HG02588 (cell line): Measurements from ENCODE around the gene PDXP.
"Not testable (repeated sequence)": the region's sequence is repeated elsewhere in the genome, so short reads cannot be mapped to it uniquely, and the experiment has no call there.

ENCODE experiments used
- ATAC-seq: cut with Tn5 transposase; IDR thresholded peaks from one replicate; pipeline ENCODE4 v1.9.1; 2021; ENCODE audit warnings: mild to moderate bottlenecking, moderate library complexity; ENCODE audit not compliant: unreplicated experiment

Gene PDXP

GRCh38 chr22:37696260-37696656 lies 37.7 kb downstream of the PDXP start:
- not testable (repeated sequence) for ATAC-seq

DNA sequence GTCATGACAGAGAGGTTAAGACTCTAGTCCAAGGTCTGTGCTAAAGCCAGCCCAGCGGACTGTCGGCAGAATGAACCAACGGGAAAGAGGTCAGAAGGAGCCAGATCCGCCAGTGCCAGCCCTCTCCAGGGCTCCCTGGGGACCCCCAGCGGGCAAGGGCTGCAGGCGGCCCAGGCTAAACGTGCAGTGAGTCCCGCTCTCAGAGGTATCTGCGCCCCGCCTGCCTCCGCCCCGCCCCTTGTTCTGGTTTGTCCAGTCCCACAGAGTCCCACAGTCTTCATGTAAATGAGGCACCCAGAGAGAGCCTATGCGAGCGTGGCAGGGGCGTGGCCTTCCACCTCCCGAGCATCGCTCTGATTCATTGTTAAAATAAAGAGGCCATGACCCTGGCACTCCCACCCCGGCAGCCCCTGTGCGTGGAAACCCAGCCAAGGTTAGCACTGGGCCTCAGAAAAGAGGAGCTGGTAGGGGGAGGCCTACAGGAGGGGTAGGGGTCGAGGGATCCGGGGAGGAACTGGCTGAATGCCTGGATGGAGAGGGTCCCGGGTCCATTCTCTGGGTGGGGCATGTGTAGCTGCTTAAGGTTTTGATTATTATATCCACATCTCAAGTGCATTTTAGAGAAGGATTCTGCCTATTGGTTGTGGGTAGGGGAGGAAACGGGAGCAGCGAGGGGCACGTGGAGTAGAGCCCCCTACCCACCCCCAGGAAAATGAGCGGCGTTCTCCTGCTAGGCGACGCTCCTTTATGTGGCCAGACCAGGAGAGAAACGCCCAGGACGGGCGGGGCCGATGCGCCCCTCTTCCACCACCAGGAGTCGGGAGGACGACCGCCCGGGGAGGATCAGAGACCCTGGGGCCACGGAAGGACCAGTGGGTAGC lies 38.4 kb downstream of the PDXP start, which contains the start of gene TRIOBP:
TSS of gene TRIOBP (plus strand) at position 392 of the 881 bp plus-strand sequence. CDS start 4,318 bp downstream, outside the sequence.
- ATAC-seq = peak; percentile 89

DNA sequence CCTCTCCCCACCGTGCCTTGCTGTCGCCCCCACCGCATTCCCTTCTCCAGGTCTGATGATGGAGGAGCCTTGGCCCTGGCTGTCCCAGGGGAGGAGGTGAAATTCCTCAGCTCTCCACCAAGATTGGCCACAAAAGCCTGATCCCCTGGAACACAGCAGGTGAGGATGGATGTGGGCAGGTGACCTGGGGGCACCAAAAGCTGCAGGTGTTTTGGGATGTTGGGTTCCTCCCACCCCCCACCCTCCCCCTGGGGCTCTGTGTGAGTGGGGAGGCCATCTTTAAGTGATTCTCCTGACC lies 39.0 kb downstream of the PDXP start:
- no peak for ATAC-seq

DNA sequence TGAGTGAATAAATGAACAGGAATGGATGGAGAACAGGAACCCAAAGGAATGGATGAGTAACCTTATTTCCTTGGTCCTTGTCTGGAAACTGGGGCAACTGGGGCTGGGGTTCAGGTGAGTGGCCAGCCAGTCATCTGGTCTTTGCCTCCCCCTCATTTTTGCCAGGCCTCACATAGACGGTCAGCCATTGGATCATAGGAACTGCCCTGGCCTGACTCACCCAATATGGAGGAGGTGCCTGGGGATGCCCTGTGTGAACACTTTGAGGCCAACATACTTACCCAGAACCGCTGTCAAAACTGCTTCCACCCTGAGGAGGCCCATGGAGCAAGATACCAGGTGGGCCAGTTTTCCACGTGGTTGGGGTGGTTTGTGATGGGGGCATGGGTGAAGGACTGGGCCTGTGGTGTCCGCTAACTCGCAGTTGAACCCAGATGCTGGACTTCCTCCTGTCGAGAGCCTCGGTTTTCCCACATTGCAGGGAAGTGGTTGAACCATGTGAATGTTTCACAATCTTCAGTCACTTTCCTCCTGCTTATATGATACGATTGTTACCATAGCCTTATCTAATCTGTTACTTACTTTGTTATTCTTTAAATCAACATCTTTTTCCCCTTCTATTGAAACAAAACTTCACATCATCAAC lies 42.7 kb downstream of the PDXP start:
- no peak for ATAC-seq

DNA sequence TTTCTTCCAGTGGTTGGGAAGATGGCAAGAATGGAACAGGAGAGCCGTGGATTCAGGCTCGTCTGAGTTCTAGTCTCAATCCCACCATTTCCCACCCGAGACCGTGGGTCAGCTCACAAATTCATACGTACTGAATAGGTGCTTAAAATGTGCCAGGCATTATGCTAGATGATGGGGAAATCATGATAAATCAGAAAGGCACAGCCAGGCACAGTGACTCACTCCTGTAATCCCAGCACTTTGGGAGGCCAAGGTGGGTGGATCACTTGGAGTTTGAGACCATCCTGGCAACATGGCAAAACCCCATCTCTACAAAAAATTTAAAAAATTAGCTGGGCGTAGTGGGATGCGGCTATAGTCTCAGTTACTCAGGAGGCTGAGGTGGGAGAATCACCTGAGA lies 45.4 kb downstream of the PDXP start:
- no peak for ATAC-seq

DNA sequence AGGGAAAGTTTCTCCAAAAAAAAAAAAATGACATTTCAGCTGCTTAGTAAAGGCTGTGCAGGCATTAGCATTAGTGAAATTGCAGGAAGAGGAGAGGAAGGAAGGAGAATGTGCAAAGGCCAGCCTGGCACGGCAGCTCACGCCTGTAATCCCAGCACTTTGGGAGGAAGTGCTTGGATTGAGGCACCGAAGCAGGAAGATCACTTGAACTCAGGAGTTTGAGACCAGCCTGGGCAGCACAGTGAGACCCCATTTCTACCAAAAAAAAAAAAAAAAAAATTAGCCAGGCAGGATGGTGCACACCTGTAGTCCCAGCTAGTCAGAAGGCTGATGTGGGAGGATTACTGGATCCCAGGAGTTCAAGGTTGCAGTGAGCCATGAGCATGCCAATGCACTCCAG lies 46.1 kb downstream of the PDXP start:
- no peak for ATAC-seq

GRCh38 chr22:37705205-37705604 lies 46.7 kb downstream of the PDXP start:
- ATAC-seq = no peak

DNA sequence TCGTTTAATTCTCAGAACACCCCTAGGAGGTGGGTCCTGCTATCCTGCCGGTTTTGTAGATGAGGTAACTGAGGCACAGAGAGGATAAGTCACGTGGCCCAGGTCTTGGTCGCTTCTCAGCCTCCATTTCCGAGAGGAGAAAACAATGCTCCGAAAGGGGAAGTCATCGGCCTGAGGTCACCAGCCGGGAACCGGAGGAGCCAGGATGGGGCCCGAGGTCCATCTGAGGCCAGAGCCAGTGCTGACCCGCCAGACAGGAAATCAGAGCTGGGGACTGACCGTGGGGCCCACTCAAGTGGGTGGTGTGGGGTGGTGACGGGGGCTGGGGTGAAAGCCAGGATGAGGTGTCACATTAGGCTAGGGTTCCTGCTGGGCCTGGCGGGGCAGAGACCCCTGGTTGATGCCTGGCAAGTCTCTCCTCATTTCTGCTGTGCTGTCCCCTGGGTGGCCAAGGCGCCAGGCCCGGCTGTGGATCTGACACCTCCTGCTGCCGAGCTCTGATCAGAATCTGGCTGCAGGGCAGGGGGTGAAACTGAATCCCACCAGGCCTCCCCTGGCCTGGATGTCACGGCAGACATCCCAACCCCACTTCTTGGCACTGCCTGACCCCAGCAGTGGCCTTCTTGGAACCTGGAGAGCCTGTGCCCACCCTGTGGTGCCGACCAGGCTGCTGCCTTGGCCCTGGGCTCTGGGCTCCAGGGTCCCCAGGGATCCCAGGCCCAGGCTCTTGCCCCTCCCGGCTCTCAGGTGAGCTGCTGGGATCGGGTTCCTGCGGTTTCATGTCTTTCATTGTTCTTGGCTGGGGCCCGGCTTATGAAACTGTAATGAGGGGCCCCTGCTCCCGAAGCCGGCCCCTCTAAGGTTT lies 50.3 kb downstream of the PDXP start:
- ATAC-seq = no peak

DNA sequence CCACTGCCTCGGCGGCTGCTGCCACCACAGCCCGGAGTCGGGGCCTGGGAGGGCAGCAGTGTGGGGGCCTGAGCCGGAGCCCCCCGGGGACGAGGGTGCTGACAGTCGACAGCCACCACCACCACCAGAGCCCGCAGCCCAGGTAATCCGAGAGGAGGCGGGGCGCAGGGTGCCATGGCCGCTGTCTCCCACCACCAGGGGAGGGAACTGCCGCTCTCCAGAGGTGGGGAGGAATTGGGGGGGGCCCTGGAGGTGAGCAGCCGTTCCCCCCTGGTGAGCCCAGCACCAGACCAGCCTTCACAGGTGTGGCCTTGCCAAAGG lies 50.9 kb downstream of the PDXP start:
- no peak for ATAC-seq

DNA sequence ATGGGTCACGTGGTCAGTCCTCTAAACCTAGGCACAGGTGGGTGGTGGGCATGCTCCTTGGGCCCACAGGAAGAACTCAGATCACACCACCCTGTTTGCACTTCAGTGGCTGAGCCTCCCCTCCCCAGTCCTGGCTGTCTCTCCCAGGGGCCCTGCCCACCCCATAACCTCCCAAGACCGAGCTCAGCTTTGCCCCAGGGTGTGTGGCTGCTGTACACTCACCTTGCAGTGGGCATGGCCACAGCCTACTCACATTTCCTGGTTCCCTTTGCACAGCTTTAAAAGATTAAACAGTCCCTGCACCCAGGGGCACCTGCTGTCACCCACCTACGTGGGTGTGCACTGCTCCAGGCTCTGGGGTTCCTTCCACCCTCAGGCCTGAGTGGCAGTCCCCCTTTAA lies 52.2 kb downstream of the PDXP start:
- ATAC-seq = no peak

DNA sequence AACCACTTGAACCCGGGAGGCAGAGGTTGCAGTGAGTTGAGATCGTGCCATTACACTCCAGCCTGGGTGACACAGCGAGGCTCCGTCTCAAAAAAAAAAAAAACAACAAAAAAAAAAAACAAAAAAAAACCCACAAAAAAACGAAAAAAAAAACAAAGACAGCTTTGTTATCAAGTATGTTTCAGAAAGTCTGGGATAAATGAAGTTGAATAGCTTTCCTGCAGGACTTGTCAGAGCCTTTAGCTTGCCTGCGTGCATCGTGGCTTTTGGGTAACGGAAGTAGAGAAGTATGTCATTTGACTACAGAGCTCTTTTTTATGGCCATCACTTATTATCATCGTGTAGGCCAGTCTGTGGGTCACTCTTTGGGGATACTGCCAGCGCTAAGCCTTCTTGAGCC lies 53.0 kb downstream of the PDXP start:
- ATAC-seq = no peak

DNA sequence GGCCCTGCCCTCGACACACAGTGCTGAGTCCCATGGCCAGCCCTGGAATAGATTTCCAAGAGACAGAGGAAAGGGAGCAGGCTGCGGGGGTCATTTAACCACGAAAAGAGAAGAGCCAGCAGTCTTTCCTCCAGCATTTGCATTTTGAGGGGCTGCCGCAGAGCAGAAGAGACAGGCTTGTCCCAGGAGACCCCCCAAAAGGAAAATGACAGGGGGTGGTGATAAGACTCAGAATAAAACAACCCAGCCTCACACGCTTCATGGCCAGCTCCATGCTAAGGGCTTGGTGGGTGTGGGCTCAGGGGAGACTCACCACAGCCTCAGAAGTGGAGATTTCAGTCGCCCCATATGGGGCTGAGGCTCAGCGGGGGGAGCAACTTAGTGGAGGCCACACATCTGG lies 55.2 kb downstream of the PDXP start:
- no peak for ATAC-seq

- ATAC-seq = no peak
These were observed 56.1 kb downstream of the PDXP start for GRCh38 chr22:37714634-37715033.

GRCh38 chr22:37715760-37716159 lies 57.2 kb downstream of the PDXP start:
- no peak for ATAC-seq
